Duodenal mucosa (tissue), 2 donors: Measurements from ENCODE around the gene SH2D4B.

Experiments used
- H3K27ac ChIP-seq: one replicate; pipeline ENCODE4 v1.7.0; 2013; ENCODE audit warnings: low read depth, low read length
- H3K27me3 ChIP-seq, 2 donors: one replicate each; pipeline ENCODE4 v1.7.0; 2013; ENCODE audit warnings: low read length in 2 of 2, control low read depth in 1 of 2; ENCODE audit not compliant: insufficient read depth in 2 of 2, control insufficient read depth in 1 of 2
- H3K36me3 ChIP-seq, 2 donors: one replicate each; pipeline ENCODE4 v1.7.0; 2013; ENCODE audit warnings: low read length in 2 of 2, control low read depth in 1 of 2; ENCODE audit not compliant: insufficient read depth in 2 of 2, control insufficient read depth in 1 of 2
- H3K4me1 ChIP-seq, 2 donors: one replicate each; pipeline ENCODE4 v1.7.0; 2013; ENCODE audit warnings: low read length in 2 of 2, control low read depth in 1 of 2; ENCODE audit not compliant: insufficient read depth in 2 of 2, control insufficient read depth in 1 of 2
- H3K4me3 ChIP-seq, 2 donors: one replicate each; pipeline ENCODE4 v1.7.0; 2013; ENCODE audit warnings: low read length in 2 of 2, low read depth in 1 of 2
- H3K9ac ChIP-seq, 2 donors: one replicate each; pipeline ENCODE4 v1.7.0; 2013; ENCODE audit warnings: low read length in 2 of 2, low read depth in 1 of 2
- H3K9me3 ChIP-seq, 2 donors: one replicate each; pipeline ENCODE4 v1.7.0; 2013; ENCODE audit warnings: low read length in 2 of 2, control low read depth in 1 of 2; ENCODE audit not compliant: control insufficient read depth in 1 of 2

SH2D4B gene

GRCh38 chr10:80660266-80660665 lies 122.6 kb downstream of the SH2D4B start:
- no peak overlapping the region for H3K4me3 ChIP-seq
- no peak overlapping the region for H3K9ac ChIP-seq
- H3K27me3 ChIP-seq, result no peaks in the 10 kb centered on the region
- peaks cover 5 to 6% of the 10 kb centered on the region in 2 donors for H3K9me3 ChIP-seq
- no peak overlapping the region for H3K27ac ChIP-seq
- no peaks in the 10 kb centered on the region for H3K4me1 ChIP-seq
- H3K36me3 ChIP-seq, result no peaks in the 10 kb centered on the region

GRCh38 chr10:80660736-80661135 lies 123.0 kb downstream of the SH2D4B start:
- Histone ChIP-seq H3K27me3 (no peaks in the 10 kb centered on the region), H3K27ac (no peak overlapping the region), H3K4me1 (no peaks in the 10 kb centered on the region), H3K36me3 (no peaks in the 10 kb centered on the region), H3K4me3 (no peak overlapping the region), H3K9me3 (peaks cover 5 to 6% of the 10 kb centered on the region in 2 donors), H3K9ac (no peak overlapping the region)

- H3K4me3 ChIP-seq, result no peak overlapping the region
- H3K9me3 ChIP-seq, result peaks cover 0 to 4% of the 10 kb centered on the region in 2 donors
- H3K36me3 ChIP-seq, result no peaks in the 10 kb centered on the region
- H3K4me1 ChIP-seq, result no peaks in the 10 kb centered on the region
- H3K9ac ChIP-seq, result no peak overlapping the region
- no peak overlapping the region for H3K27ac ChIP-seq
- H3K27me3 ChIP-seq, result no peaks in the 10 kb centered on the region
Observed at GRCh38 chr10:80661526-80661925, 123.8 kb downstream of the SH2D4B start.

GRCh38 chr10:80662429-80663261 lies 124.9 kb downstream of the SH2D4B start:
- Histone ChIP-seq H3K4me1 (no peaks in the 10 kb centered on the region), H3K27ac (no peak overlapping the region), H3K36me3 (no peaks in the 10 kb centered on the region), H3K4me3 (peak overlapping the region in 1 of 2 donors; percentile 48), H3K27me3 (no peaks in the 10 kb centered on the region), H3K9me3 (no peaks in the 10 kb centered on the region), H3K9ac (peak overlapping the region in 1 of 2 donors; percentile 33)

GRCh38 chr10:80664071-80664680 lies 126.5 kb downstream of the SH2D4B start:
- no peak overlapping the region for H3K4me3 ChIP-seq
- no peaks in the 10 kb centered on the region for H3K36me3 ChIP-seq
- H3K27ac ChIP-seq, result no peak overlapping the region
- H3K9ac ChIP-seq, result no peak overlapping the region
- no peaks in the 10 kb centered on the region for H3K4me1 ChIP-seq
- H3K27me3 ChIP-seq, result no peaks in the 10 kb centered on the region
- no peaks in the 10 kb centered on the region for H3K9me3 ChIP-seq

DNA sequence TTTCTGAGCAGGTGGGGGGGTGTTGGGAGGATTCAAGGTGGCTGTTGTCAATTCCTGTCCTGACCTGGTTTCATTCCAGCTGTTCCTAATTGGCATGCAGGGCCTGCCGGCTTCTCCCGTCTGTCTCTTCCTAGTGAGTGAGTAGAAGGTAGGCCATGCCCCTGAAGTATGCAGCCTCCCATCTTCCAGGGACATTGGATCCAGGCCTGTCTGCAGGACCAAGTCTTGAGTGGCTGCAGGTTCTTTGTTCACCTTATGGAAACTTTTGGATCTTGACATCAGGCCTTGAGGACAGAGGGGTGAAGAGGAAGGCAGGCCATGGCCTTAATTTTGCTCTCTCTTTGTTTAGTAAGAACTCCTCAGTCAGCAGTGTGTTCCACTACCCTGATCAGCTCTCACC lies 131.8 kb downstream of the SH2D4B start:
- Histone ChIP-seq H3K9me3 (no peaks in the 10 kb centered on the region), H3K4me1 (no peaks in the 10 kb centered on the region), H3K4me3 (no peak overlapping the region), H3K27me3 (no peaks in the 10 kb centered on the region), H3K36me3 (no peaks in the 10 kb centered on the region), H3K9ac (no peak overlapping the region), H3K27ac (no peak overlapping the region)

DNA sequence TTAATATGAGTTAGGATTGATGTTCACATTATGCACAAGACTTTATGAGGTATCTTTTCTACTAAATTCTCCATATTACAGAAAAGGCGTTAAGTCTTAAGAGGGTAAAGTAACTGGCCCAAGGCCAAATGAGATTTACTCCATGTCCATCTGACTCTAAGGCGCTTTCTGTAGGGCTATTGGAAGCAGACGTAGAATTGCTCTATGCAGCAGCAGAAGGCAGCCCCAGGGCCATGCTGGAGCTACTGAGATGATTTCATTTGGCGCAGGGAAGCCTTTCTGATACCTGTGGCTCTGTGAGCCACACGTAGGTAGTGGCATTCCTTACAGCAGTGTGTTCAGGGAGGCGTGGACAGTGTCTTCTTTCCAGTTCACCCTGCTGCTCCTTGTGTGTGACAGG lies 133.1 kb downstream of the SH2D4B start:
- H3K36me3 ChIP-seq, result no peaks in the 10 kb centered on the region
- H3K4me1 ChIP-seq, result no peaks in the 10 kb centered on the region
- H3K4me3 ChIP-seq, result no peak overlapping the region
- H3K27me3 ChIP-seq, result no peaks in the 10 kb centered on the region
- no peak overlapping the region for H3K9ac ChIP-seq
- H3K9me3 ChIP-seq, result no peaks in the 10 kb centered on the region
- H3K27ac ChIP-seq, result no peak overlapping the region

GRCh38 chr10:80671847-80672246 lies 134.1 kb downstream of the SH2D4B start:
- Histone ChIP-seq H3K9ac (no peak overlapping the region), H3K4me3 (no peak overlapping the region), H3K27me3 (no peaks in the 10 kb centered on the region), H3K27ac (no peak overlapping the region), H3K9me3 (no peaks in the 10 kb centered on the region), H3K36me3 (no peaks in the 10 kb centered on the region), H3K4me1 (no peaks in the 10 kb centered on the region)

DNA sequence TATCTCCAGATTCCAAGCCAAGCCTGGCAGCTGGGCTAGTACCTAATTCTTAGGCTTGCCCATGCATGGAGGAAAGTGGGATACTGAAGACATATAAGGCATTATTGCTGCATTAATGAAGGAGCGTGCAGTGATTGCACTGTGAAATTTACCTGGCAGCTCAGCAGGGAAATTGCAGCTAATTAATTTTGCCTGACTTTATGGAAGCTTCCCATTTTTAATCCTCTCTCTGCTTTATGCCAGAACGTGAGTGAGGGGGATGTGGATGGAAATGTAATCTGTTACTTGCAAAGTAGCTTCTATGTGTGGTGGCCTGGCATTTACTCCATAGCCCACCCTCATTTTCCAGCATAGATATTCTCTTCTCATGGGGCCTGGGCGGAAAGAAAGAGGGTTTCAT lies 134.9 kb downstream of the SH2D4B start:
- no peak overlapping the region for H3K27ac ChIP-seq
- H3K27me3 ChIP-seq, result no peaks in the 10 kb centered on the region
- no peaks in the 10 kb centered on the region for H3K9me3 ChIP-seq
- H3K9ac ChIP-seq, result no peak overlapping the region
- no peak overlapping the region for H3K4me3 ChIP-seq
- no peaks in the 10 kb centered on the region for H3K4me1 ChIP-seq
- no peaks in the 10 kb centered on the region for H3K36me3 ChIP-seq

GRCh38 chr10:80674809-80675208 lies 137.1 kb downstream of the SH2D4B start:
- no peaks in the 10 kb centered on the region for H3K4me1 ChIP-seq
- no peaks in the 10 kb centered on the region for H3K36me3 ChIP-seq
- no peak overlapping the region for H3K9ac ChIP-seq
- H3K4me3 ChIP-seq, result no peak overlapping the region
- H3K27me3 ChIP-seq, result no peaks in the 10 kb centered on the region
- no peak overlapping the region for H3K27ac ChIP-seq
- no peaks in the 10 kb centered on the region for H3K9me3 ChIP-seq
